NK-92 (cell line): Measurements from ENCODE around the gene CYP39A1.

Source experiments
- DNase-seq: peaks from one replicate; lab custom pipeline; 2025; ENCODE audit not compliant: unreplicated experiment; lab: John Stamatoyannopoulos, UW

The CYP39A1 gene

DNA sequence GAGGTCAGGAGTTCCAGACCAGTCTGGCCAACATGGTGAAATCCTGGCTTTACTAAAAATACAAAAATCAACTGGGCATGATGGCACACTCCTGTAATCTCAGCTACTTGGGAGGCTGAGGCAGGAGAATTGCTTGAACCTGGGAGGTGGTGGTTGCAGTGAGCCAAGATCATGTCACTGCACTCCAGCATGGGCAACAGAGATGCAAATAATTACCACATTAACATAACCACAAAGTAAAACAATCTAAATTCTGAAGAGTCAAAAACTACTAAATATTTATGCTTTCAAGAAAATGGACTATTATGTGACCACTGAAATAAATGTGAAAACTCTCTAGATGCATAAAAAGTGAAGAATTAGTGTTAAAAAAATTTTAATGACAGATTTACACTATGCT lies 59.9 kb downstream of the CYP39A1 start:
- DNase-seq = no peak

GRCh38 chr6:46592046-46592445 lies 60.6 kb downstream of the CYP39A1 start:
- DNase-seq = no peak

DNA sequence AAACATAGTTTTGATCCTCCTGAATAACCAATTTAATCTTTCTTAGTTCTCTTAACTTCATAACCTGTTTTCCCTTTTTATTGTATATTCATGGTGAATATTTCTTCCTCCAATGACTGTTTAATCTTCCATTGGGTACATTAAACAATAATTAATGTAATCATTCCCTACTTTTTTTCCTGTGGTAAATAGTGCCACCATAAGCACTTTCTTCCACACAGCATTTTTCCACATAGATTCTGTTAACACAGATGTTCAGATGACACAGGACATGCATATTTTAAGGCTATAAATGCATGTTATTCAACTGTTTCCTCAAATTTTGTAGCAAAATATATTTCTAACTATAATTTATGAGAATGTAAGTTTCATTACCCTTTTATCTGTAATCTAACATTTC lies 61.9 kb downstream of the CYP39A1 start:
- no peak for DNase-seq

DNA sequence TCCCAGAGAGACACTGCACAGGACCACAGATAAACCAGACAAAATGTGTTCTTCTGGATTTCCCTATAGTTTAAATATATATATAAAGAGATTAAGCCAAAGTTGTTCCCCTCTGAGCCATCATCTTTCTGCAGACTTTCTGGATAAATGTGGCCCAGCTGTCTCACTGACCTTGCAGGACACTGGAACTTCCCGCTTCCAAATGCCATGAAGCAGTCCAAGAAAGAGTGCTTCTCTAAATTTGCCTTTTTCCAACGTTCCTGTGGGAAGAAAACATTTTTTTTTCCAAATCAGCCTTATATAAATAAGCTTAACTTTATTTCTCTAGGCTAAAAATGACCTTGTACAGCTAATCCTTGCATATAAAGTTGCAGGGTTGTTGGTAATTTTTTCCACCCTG lies 65.7 kb downstream of the CYP39A1 start:
- DNase-seq = no peak

DNA sequence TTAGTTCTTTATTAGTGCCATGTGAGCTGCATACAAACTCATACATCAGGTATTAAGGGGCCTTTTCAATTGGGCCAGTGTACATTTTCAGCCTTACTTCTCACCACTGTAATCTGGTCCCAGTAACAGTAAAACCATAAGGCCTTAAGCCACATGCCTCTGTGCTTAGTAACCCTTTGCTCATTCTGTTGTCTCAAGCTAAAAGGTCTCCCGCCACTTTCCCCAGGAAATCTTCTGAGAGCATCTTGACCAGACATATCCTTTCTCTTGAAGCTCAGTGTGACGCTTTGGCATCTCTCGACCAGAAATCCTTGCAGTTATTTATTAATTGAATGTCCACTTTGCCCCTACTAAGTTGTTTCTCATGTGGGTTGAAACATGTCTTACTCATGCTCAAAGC lies 68.0 kb downstream of the CYP39A1 start:
- no peak for DNase-seq

- no peak for DNase-seq
Observed at GRCh38 chr6:46583721-46584120, 68.9 kb downstream of the CYP39A1 start.

- no peak for DNase-seq
Observed at GRCh38 chr6:46583081-46583480, 69.5 kb downstream of the CYP39A1 start.

- no peak for DNase-seq
Observed at GRCh38 chr6:46581459-46582177, 71.0 kb downstream of the CYP39A1 start.

GRCh38 chr6:46575530-46575929 lies 77.1 kb downstream of the CYP39A1 start:
- DNase-seq = no peak

DNA sequence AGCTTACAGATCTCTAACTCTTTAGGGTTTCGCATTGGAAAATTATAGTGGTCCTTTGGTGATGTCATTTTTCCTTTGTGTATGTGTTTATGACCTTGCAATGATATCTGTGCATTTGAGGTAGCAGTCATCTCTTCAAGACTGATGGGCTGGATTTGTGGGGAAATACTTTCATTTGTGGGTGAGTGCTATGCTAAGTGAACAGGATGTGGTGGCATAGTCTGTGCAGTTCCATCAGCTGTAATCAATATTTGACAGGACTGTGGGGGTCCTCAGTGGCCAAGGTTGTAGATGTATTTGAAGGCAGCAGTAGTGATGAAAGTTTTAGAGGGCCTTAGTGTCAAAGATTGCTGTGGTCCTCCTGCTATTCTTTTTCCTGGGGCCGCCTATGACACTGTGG lies 79.5 kb downstream of the CYP39A1 start:
- DNase-seq = no peak

GRCh38 chr6:46565531-46565930 lies 87.1 kb downstream of the CYP39A1 start:
- no peak for DNase-seq

GRCh38 chr6:46563924-46564323 lies 88.7 kb downstream of the CYP39A1 start:
- no peak for DNase-seq

GRCh38 chr6:46556053-46556452 lies 96.6 kb downstream of the CYP39A1 start:
- no peak for DNase-seq

GRCh38 chr6:46555129-46555528 lies 97.5 kb downstream of the CYP39A1 start:
- DNase-seq = no peak

DNA sequence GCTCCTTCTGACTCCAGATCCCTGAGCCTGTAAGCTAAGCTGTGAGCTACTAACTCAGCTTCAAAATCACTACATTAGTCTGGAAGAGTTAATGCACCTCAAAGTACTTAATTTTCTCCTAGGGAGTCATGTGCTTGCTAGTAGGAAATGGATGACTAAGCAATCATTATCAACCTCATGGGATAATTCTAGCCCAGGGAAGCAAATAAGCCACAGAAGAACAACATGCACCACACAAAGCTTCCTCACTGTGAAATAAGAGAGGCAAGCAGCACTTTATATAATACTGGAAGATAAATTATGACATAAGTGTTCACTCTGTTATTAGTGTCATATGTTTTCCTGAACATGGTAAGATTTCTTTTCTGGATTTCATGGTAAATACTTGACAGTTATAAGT lies 103.5 kb downstream of the CYP39A1 start:
- DNase-seq = no peak

GRCh38 chr6:46541556-46541955 lies 111.1 kb downstream of the CYP39A1 start:
- no peak for DNase-seq

DNA sequence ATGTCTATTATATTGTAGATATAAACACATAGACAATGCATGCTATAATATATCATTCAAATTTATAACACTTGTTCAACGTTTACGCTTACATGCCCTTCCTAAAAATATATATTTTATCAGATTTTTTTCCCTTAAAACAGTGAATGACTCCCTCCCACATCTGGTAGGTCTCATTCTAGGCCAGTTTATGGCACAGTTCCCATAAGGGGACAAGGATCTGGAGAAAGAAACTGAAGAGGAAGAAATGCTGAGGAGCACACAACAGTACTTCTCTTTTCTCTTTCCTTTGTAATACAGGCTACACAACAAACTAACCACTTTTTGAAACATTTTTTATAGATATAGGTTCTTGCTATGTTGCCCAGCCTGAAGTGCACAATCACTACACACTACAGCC lies 112.8 kb downstream of the CYP39A1 start:
- no peak for DNase-seq

DNA sequence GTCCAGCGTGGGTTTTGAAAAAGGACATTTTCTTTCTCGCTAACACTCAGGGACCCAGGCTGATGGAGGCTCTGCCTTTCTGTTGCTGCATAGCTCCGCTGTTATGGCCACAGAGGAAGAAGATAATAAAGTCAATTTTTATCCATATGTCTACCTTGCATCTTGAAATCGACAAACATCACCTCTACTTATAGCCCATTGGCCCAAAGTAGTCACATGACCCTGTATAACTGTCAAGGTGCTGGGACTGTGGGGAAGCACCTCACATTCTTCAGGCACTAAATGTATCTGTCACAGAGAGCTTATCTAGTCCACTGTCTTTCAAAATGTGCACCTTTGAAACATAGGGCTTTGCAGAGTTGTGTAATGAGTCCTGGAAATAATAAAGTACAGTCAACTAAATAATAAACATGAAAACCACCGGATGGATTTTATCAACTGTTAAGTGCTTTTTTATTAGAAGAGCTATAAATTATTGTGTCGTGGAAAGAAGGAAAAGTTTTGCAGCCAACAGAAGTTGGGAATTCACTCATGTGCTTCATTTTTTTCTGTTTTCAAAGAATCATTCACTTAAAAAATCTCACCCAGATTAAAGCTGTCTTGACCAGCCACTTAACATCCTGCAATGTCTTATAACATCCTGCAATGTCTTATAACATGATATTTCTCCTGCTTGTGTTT lies 113.7 kb downstream of the CYP39A1 start:
- no peak for DNase-seq

GRCh38 chr6:46530896-46531295 lies 121.7 kb downstream of the CYP39A1 start:
- no peak for DNase-seq

GRCh38 chr6:46528961-46529750 lies 123.5 kb downstream of the CYP39A1 start:
- DNase-seq = no peak

DNA sequence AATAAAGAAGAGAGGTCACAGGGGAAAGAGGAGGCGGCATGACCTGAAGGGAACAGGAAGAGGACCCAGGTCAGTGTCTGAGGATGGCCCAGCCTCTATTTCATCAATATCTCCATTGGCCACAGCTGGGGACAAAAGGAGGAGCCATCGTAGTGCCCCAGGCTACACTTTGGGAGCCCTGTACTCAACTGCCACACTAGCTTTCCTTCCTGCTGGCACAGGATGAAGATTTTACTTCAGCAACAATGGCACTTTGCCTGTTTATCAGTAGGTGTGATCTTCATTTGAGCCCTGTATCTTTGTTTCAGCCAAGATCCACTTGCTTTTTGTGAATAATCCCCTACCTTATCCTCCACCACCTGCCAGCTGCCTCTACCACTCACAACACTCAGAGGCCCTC lies 126.0 kb downstream of the CYP39A1 start:
- DNase-seq = no peak

DNA sequence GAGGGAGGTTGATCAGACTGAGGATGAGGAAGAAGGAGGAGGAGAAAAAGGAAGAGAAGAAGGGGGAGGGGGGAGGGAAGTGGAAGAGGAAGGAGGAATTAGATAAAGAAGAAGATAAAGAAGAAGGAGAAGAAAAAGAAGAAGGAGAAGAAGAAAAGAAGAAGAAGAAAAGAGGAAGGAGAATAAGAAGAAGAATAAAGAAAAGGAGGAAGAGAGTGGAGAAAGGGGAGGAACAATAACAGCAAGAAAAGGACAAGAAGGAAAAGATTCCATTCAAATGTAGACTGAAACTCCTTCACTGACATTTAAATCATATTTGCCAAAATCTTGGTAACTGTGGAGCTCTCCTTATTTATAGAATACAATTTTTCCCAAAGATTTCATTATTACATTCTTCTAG lies 127.0 kb downstream of the CYP39A1 start:
- DNase-seq = no peak
